Measurements from ENCODE around the gene AP4M1.

The AP4M1 gene, protein sequence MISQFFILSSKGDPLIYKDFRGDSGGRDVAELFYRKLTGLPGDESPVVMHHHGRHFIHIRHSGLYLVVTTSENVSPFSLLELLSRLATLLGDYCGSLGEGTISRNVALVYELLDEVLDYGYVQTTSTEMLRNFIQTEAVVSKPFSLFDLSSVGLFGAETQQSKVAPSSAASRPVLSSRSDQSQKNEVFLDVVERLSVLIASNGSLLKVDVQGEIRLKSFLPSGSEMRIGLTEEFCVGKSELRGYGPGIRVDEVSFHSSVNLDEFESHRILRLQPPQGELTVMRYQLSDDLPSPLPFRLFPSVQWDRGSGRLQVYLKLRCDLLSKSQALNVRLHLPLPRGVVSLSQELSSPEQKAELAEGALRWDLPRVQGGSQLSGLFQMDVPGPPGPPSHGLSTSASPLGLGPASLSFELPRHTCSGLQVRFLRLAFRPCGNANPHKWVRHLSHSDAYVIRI

GRCh38 chr7:100101016-100101862 is at the start of gene AP4M1, which contains the start of gene MCM7:
Gene AP4M1 (plus strand): TSS chr7:100101643. CDS start chr7:100101715, 72 bp downstream.
Gene MCM7 (minus strand): TSS chr7:100101397. CDS start chr7:100101294, 103 bp downstream.
- DNase-seq (ENCODE audit: low spot score) = peak; percentile 100

DNA sequence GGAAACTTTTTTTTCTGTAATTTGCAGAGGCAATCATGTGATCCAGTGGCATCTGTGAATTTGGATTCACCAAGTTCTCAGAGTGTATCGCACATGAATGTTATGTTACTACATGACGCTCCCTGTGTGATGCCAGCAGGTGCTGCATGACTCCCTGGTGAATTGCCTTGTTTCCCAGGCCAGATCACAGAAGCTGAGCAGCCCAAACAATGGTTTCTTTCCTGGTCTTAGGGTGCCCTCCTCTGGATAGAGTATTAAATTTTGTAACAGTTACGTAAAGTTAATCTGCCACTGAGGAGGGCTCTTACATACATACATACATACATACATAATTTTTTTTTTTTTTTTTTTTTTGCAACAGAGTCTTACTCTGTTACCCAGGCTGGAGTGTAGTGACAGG is 48.2 kb upstream of the AP4M1 start:
- peak; percentile 34 for DNase-seq (ENCODE audit: low spot score)

GRCh38 chr7:100057006-100057405 is 44.4 kb upstream of the AP4M1 start:
- DNase-seq (ENCODE audit: low spot score) = no peak

DNA sequence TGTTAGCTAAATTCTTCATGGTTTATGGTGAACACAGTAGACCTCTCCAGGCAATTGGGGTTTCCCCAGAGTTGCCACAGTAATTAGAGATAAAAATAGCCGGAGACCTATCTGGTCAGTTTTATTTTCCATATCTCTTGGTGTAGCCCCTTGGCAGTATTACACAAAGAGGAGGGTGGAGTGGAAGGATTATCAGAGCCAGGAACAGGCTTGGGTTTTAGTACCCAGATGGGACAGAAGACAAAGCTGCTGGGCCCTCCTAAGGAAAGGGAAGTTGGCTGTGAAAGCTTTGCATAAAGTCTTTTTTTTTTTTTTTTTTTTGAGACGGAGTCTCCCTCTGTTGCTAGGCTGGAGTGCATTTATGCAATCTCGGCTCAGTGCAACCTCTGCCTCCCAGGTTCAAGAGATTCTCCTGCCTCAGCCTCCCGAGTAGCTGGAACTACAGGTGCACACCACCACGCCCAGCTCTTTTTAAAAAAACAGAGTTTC is 42.1 kb upstream of the AP4M1 start:
- no peak for DNase-seq (ENCODE audit: low spot score)

- DNase-seq (ENCODE audit: low spot score) = no peak
These were observed 39.8 kb upstream of the AP4M1 start for GRCh38 chr7:100061518-100062193.

DNA sequence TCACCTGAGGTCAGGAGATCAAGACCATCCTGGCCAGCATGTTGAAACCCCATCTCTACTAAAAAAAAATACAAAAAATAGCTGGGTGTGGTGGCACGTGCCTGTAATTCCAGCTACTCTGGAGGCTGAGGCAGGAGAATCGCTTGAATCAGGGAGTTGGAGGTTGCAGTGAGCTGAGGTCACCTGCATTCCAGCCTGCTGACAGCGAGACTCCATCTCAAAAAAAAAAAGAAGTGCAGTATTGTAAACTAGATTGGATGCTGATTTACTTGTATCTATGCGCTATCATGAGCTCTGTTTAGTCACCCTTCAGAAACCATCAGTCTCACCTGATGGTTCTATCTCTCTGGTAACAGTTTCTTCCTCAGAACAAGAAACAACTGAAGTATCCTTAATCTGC is 38.1 kb upstream of the AP4M1 start:
- no peak for DNase-seq (ENCODE audit: low spot score)

GRCh38 chr7:100064162-100064561 is 37.3 kb upstream of the AP4M1 start:
- no peak for DNase-seq (ENCODE audit: low spot score)

DNA sequence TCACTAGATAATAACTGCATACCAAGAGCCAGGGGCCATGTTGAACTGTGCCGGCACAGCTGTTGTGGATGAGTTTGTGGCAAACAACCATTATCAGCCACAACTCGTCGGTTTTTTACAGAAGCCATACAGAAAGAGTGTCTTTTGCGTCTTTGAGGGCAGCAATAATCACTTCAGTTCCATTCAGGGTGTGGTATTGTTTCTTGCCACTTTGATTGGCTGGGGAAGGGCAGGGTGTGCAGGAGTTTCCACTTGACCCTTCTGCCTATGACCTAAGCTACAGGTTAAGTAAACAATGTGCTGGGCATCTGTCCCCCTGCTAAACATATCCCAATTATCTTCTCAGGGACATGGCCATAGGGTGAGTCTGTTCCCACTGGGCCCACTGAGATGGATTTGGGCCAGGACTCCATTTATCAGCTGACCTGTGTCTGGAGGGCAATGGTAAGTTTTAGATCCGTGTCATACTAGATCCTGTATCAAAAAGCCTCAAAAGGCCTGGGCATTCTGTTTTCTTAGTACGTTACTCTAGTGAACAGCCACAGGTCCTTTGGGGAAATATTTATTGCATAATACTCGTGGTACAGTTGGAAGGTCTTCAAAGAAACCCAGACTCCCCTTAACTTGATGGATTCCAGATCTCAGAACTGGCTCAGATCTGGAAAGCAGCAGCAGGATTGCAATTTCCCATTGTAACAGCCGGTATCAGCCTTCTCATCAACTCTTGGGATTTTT is 35.8 kb upstream of the AP4M1 start:
- DNase-seq (ENCODE audit: low spot score) = no peak

DNA sequence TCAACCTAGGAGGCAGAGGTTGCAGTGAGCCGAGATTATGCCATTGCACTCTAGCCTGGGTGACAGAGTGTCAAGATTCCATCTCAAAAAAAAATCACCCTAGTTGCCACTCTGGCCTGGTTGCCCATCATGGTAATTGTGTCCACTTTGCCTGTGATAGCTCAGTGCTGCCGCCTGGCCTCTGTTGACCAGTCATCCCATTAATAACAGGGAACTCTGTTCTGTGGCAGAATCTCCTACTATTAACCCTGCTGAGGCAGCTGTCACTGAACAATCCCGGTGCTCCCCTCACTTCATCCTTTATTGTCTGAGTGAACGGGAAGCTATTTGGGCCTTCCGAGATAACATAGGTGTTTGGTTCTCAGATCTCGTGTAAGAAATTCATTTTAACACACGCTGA is 34.5 kb upstream of the AP4M1 start:
- DNase-seq (ENCODE audit: low spot score) = no peak

- no peak for DNase-seq (ENCODE audit: low spot score)
These were observed 31.5 kb upstream of the AP4M1 start for GRCh38 chr7:100069991-100070390.

DNA sequence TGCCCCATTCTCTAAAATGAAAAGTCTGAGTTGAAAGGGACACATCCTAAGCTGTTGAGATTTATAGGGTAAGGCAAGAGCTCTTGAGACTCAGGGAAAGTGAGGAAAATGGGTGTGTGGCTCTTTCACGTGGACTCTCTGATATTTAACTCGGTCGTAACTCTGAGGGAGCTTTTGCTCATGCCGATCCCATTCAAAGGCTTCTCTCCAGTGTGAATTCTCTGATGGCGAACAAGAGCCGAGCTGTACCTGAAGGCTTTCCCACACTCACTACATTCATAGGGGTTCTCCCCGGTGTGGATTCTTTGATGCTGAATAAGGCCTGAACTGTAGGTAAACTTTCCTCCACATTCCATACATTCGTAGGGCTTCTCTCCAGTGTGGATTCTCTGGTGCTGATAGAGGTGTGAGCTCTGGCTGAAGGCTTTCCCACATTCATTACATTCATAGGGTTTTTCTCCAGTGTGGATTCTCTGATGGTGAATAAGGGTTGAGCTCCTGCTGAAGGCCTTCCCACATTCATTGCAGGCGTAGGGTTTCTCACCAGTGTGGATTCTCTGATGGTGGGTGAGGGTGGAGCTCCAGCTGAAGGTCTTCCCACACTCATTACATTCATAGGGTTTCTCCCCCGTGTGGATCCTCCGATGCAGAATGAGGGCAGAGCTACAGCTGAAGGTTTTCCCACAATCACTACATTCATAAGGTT is 30.3 kb upstream of the AP4M1 start:
- no peak for DNase-seq (ENCODE audit: low spot score)

GRCh38 chr7:100072462-100072861 is 29.0 kb upstream of the AP4M1 start:
- DNase-seq (ENCODE audit: low spot score) = no peak

DNA sequence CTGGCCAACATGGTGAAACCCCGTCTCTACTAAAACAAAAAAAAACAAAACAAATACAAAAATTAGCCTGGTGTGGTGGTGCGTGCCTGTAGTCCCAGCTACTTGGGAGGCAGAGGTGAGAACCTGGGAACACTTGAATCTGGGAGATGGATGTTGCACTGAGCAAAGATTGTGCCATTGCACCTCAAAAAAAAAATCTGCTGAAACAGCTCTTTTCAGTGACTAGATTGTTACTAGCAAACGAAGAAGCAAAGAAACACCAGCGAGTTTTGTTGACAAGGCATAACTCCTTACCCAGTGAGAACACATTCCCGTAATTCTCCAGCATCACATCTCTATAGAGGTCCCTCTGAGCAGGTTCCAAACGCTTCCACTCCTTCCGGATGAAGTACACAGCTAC is 26.6 kb upstream of the AP4M1 start:
- DNase-seq (ENCODE audit: low spot score) = no peak

DNA sequence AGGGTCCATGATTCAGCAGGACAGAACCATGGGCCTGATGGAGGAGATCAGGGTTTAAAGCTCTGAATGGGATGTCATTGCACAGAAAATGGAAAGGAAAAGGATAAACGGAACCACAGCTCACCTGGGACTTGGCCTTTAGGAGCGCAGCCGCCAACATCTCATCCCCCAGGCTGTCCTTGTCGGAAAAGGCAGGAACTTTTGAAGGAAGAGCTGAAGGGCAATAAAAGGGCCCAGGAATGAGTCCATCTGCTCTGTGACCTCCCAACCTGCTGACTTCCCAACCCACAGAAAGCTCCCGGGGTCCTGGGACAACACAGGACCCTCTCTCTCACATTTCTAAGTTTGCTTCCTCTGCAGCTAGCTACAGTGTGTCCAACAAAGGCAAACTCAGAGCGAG is 26.0 kb upstream of the AP4M1 start:
- DNase-seq (ENCODE audit: low spot score) = no peak

DNA sequence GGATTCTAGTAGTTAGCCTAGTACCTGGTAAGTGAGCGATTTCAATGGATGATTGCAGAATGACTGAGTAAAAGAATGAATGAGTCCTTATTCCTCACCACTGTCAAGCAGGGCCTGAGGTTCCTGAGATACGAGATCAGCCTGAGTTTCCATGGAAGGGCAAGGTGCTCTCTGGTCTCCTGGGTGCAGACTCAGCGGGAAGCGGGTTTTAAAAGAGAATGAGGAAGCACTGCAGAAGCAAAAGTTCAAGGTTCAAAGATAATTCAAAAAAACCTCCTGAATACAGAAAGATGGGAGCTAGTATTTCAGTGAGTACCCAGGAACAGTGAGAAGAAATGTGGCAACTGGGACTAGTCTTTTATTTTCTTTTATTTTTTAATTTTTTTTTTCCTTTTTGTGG is 24.2 kb upstream of the AP4M1 start:
- DNase-seq (ENCODE audit: low spot score) = no peak

DNA sequence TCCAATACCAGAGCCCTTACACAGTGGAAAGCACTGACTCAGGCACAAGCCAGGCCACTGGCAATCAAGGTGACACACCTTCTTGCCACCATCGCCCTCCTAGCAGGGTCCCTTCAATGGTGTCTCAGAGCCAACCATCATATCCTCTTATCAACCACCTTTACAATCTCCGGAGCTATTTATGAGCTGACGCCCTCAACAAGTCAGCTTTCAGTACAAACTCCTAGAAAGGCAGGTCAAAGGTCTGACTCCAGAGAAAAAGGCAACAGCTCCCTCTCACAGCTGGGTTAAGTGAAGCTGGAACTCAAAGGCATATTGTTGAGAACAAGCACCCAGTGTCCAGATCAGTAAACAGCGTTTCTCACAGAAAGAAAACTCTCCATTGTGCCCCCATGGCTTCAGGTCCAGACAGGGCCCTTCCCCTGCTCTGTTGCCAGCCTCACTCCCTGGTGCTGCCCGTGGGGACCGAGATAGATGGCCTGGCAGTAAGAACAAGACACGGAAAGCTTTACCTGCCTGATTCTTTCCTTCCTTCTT is 22.4 kb upstream of the AP4M1 start:
- DNase-seq (ENCODE audit: low spot score) = peak; percentile 69

GRCh38 chr7:100080907-100081534 is 20.4 kb upstream of the AP4M1 start:
- no peak for DNase-seq (ENCODE audit: low spot score)

DNA sequence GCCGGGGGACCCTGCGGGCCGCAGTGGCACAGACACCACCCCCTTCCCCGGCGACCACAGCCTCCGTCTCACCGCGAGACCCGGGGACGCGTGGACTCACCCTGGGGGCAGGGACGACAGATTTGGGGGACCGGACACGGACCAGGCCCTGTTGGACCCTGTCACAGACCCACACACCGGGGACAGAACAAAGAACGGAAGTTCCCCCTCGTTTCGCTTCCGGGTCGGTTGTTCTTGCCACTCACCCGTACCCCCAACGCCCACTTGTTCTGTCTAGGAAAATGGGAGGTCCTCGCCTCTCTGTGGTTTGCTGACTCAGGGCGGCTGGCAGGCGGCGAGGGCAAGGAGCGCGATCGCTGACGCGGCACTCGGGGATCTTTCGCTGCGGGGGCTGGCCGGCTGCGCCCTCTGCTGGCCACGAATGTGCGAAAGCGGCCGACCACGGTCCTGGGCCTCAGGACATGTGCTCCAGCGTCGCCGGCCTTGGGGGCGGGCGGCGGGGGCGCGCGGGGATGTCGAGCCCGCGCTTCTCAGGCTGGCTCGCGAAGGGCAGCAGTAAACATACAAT is 19.8 kb upstream of the AP4M1 start, which contains the start of gene ZNF3:
ZNF3 (minus strand) TSS at position 189 of the 568 bp plus-strand sequence. CDS start 4,366 bp downstream, outside the sequence.
- peak; percentile 100 for DNase-seq (ENCODE audit: low spot score)

DNA sequence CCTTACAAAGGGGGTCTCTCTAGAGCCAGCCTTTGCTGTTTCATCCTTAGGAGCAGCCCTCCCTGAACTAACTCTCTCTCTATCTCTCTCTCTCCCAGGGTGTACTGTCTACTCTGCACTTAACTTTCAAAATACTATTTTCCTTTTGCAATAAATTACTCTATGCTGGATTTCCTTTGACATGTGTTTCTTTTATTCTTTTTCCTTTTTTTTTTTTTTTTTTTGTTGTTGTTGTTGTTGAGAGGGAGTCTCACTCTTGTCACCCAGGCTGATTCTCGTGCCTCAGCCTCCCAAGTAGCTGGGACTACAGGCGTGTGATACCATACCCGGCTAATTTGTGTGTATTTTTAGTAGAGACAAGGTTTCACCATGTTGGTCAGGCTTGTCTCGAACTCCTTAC is 18.5 kb upstream of the AP4M1 start:
- no peak for DNase-seq (ENCODE audit: low spot score)

GRCh38 chr7:100085515-100085914 is 15.9 kb upstream of the AP4M1 start:
- DNase-seq (ENCODE audit: low spot score) = no peak
